ENCODE results near the gene ACSS1. TPM values are rescaled to one million over a fixed set of nuclear protein-coding genes. Genes with fewer than 3 reads are reported as not detected.

ACSS1 gene
- total RNA-seq, 2 donors from 2014 or later = 25.6 to 26.4 TPM

DNA sequence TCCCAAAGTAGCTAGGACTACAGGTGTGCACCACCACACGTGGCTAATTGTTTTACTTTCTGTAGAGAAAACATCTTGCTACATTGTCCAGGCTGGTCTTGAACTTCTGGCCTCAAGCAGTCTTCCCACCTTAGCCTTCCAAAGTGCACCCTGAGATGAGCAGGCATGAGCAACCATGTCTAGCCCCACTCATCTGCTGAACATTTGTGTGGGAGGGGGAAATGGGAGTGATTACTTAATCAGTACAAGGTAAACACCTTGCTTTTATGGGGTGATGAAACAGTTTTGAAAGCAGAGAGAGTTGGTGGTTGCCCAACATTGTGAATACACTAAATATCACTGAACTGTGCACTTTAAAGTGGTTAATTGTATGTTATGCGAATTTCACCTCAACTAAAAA is 70.7 kb downstream of the ACSS1 start:
- no peaks in the 10 kb centered on the region for H3K9me3 ChIP-seq
- DNase-seq (ENCODE audit: low spot score) = peak; percentile 9
- H3K4me1 ChIP-seq = peaks cover 0 to 26% of the 10 kb centered on the region in 2 donors
- no peaks in the 10 kb centered on the region for H3K36me3 ChIP-seq
- H3K4me3 ChIP-seq = no peak overlapping the region
- TF ChIP-seq, protein P1, sequence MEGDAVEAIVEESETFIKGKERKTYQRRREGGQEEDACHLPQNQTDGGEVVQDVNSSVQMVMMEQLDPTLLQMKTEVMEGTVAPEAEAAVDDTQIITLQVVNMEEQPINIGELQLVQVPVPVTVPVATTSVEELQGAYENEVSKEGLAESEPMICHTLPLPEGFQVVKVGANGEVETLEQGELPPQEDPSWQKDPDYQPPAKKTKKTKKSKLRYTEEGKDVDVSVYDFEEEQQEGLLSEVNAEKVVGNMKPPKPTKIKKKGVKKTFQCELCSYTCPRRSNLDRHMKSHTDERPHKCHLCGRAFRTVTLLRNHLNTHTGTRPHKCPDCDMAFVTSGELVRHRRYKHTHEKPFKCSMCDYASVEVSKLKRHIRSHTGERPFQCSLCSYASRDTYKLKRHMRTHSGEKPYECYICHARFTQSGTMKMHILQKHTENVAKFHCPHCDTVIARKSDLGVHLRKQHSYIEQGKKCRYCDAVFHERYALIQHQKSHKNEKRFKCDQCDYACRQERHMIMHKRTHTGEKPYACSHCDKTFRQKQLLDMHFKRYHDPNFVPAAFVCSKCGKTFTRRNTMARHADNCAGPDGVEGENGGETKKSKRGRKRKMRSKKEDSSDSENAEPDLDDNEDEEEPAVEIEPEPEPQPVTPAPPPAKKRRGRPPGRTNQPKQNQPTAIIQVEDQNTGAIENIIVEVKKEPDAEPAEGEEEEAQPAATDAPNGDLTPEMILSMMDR (IDR thresholded peaks at IDR 0.05) = no peak
- H3K27me3 ChIP-seq = no peaks in the 10 kb centered on the region
- no peak overlapping the region for H3K27ac ChIP-seq

GRCh38 chr20:24986436-24987015 is 71.4 kb downstream of the ACSS1 start:
- Histone ChIP-seq H3K9me3 (no peaks in the 10 kb centered on the region), H3K27me3 (no peaks in the 10 kb centered on the region), H3K4me3 (no peak overlapping the region), H3K27ac (peak overlapping the region in 1 of 2 donors; percentile 32), H3K36me3 (no peaks in the 10 kb centered on the region), H3K4me1 (peaks cover 0 to 21% of the 10 kb centered on the region in 2 donors)
- TF ChIP-seq, protein P1 (IDR thresholded peaks at IDR 0.05) = no peak
- DNase-seq (ENCODE audit: low spot score) = peak; percentile 49

- Histone ChIP-seq H3K4me3 (no peak overlapping the region), H3K27ac (peak overlapping the region in 1 of 2 donors; percentile 32), H3K36me3 (no peaks in the 10 kb centered on the region), H3K4me1 (peaks cover 0 to 14% of the 10 kb centered on the region in 2 donors), H3K27me3 (no peaks in the 10 kb centered on the region), H3K9me3 (no peaks in the 10 kb centered on the region)
- DNase-seq (ENCODE audit: low spot score) = peak; percentile 57
- TF ChIP-seq, protein P1 (IDR thresholded peaks at IDR 0.05) = no peak
Observed at GRCh38 chr20:24985802-24986201, 72.1 kb downstream of the ACSS1 start.

DNA sequence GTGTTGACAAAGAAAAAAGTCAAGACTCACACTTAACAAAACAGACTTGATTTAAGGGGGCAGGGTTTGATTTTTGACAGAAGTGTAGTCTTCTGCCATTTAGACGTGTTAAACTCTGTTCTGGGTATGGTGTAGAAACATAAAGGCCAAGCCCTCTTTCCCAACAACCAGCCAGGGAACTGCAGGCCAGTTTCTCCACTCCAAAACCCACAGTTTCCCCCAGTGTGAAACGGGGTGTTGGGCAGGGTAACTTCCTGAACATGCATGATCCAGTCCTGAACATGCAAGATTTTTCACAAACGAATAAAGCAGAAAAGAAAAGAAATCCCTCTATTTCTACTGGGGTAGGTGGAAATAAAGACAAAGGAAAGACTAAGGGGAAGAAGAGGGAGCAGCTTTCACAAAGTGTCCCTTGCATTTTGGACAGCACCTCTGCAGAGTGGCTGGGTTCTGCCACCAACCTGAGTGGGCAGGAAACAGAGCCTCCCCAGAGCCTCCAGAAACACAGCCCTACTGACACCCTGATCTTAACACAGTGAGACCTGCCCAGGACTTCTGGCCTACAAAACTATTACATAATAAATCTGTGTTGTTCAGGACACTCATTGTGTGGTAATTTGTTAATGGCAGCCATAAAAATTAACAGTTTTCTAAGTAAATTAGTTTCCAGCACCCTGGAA is 72.8 kb downstream of the ACSS1 start:
- Histone ChIP-seq H3K4me1 (peaks cover 0 to 13% of the 10 kb centered on the region in 2 donors), H3K9me3 (no peaks in the 10 kb centered on the region), H3K36me3 (peaks cover 6% of the 10 kb centered on the region), H3K4me3 (no peak overlapping the region), H3K27me3 (no peaks in the 10 kb centered on the region), H3K27ac (peak overlapping the region in 1 of 2 donors; percentile 8)
- peak; percentile 59 for DNase-seq (ENCODE audit: low spot score)
- TF ChIP-seq, protein P1 (IDR thresholded peaks at IDR 0.05) = no peak

- DNase-seq (ENCODE audit: low spot score) = peak; percentile 57
- Histone ChIP-seq H3K4me3 (no peak overlapping the region), H3K27ac (peak overlapping the region; percentile 21 to 37), H3K4me1 (peaks cover 0 to 14% of the 10 kb centered on the region in 2 donors), H3K9me3 (no peaks in the 10 kb centered on the region), H3K27me3 (no peaks in the 10 kb centered on the region), H3K36me3 (peaks cover 9% of the 10 kb centered on the region)
- TF ChIP-seq, protein P1 (IDR thresholded peaks at IDR 0.05) = no peak
Observed at GRCh38 chr20:24983896-24984295, 74.0 kb downstream of the ACSS1 start.

Measured in right atrium auricular region (tissue), 2 donors.